K562 (cell line): ENCODE measurements around the gene COL4A2. TPM values are rescaled to one million over a fixed set of nuclear protein-coding genes. Genes with fewer than 3 reads are reported as not detected.

Experiments
- ATAC-seq: fragments of 200-7000 bp; cut with Tn5 transposase; 3 replicates; pipeline ENCODE4 v1.9.1; 2020; ENCODE audit warnings: moderate library complexity
- BruUV-seq: library from RNA; stranded (reverse); fragments of 400-500 nt; replicated peaks from 2 replicates; lab custom pipeline; 2021; lab: Mats Ljungman, UMichigan
- CTCF ChIA-PET: fragments of 300-600 bp; formaldehyde crosslinking; extraction: SDS; loops from one replicate; lab custom pipeline; 2021; ENCODE audit warnings: low intra/inter-chr PET ratio; lab: Yijun Ruan, JAX
- POLR2A ChIA-PET: fragments of 300-600, 350-650 bp; sonication (Branson Sonifier 250); formaldehyde crosslinking; extraction: SDS; loops from one replicate; lab custom pipeline; 2021; ENCODE audit warnings: antibody characterized with exemption, inconsistent platforms; lab: Yijun Ruan, JAX
- DNase-seq, 4 experiments: peaks; one replicate each; pipeline versions ENCODE4 v3.0.0 to v3.0.0-alpha.2; 2011 to 2018; ENCODE audit warnings: low spot score in 3 of 4, mixed read lengths in 3 of 4; ENCODE audit errors: extremely low read depth in 1 of 4
- FAIRE-seq: peaks from 2 replicates; lab custom pipeline; 2011; peaks lifted over from hg19 to GRCh38; lab: Jason Lieb, UNC
- H2AFZ ChIP-seq: 2 replicates; pipeline ENCODE4 v1.6.0; 2011; ENCODE audit warnings: low read depth, low read length, control low read depth, inconsistent platforms
- H3K27ac ChIP-seq: fragments of 200-600 bp; 3 replicates; pipeline ENCODE4 v1.8.0; 2011; ENCODE audit warnings: low read depth, mild to moderate bottlenecking, control low read depth, inconsistent platforms, low read length, moderate library complexity, mixed read lengths; ENCODE audit errors: extremely low read depth
- H3K27me3 ChIP-seq, 2 experiments: fragments of 300-600 bp in 1 of 2; 2 replicates in 1 of 2; 3 replicates in 1 of 2; pipeline versions ENCODE4 v1.6.0 to v1.8.0; 2011; ENCODE audit warnings: inconsistent platforms in 2 of 2, low read length in 2 of 2, mild to moderate bottlenecking in 1 of 2, mixed read lengths in 1 of 2, moderate library complexity in 1 of 2; ENCODE audit not compliant: control insufficient read depth in 2 of 2, insufficient read depth in 2 of 2
- H3K36me3 ChIP-seq: fragments of 300-600 bp; 3 replicates; pipeline ENCODE4 v1.8.0; 2011; ENCODE audit warnings: mild to moderate bottlenecking, low read length, inconsistent platforms; ENCODE audit not compliant: control insufficient read depth, insufficient read depth
- H3K4me1 ChIP-seq, 2 experiments: fragments of 200-600 bp in 1 of 2; replicated peaks in 1 of 2; 2 replicates in 1 of 2; 3 replicates in 1 of 2; pipeline versions ENCODE4 v1.5.1 to v1.8.0; 2011; ENCODE audit warnings: inconsistent platforms in 2 of 2, low read length in 2 of 2, mild to moderate bottlenecking in 1 of 2, mixed read lengths in 1 of 2, moderate library complexity in 1 of 2; ENCODE audit not compliant: control insufficient read depth in 2 of 2, insufficient read depth in 2 of 2
- H3K4me2 ChIP-seq: 2 replicates; pipeline ENCODE4 v1.6.1; 2011; ENCODE audit warnings: low read length, control low read depth, inconsistent platforms, mixed read lengths; ENCODE audit not compliant: insufficient read depth
- H3K4me3 ChIP-seq: fragments of 200-600 bp; sonication (generic), shearing (Covaris generic); 2 replicates; pipeline ENCODE4 v1.5.1; 2016; ENCODE audit warnings: control low read depth, inconsistent platforms
- H3K79me2 ChIP-seq: fragments of 200-600 bp; 3 replicates; pipeline ENCODE4 v1.8.0; 2011; ENCODE audit warnings: low read length, inconsistent platforms; ENCODE audit not compliant: control insufficient read depth, insufficient read depth
- H3K9ac ChIP-seq, 2 experiments: 2 replicates each; pipeline versions ENCODE4 v1.6.0 to v1.6.1; 2011; ENCODE audit warnings: low read depth in 2 of 2, low read length in 2 of 2, control low read depth in 1 of 2, inconsistent platforms in 1 of 2, mild to moderate bottlenecking in 1 of 2, mixed read lengths in 1 of 2; ENCODE audit not compliant: insufficient read depth in 1 of 2
- H3K9me1 ChIP-seq: one replicate; pipeline ENCODE4 v1.6.0; 2011; ENCODE audit warnings: inconsistent platforms, mild to moderate bottlenecking, low read length, moderate library complexity; ENCODE audit not compliant: control insufficient read depth, insufficient read depth
- H3K9me3 ChIP-seq: replicated peaks from 2 replicates; pipeline ENCODE4 v1.5.1; 2011; ENCODE audit warnings: low read depth, low read length, inconsistent platforms; ENCODE audit not compliant: control insufficient read depth, insufficient read depth
- H4K20me1 ChIP-seq: replicated peaks from 2 replicates; pipeline ENCODE4 v1.6.1; 2011; ENCODE audit warnings: low read length, inconsistent platforms, mixed read lengths; ENCODE audit not compliant: control insufficient read depth, insufficient read depth
- BCL6 ChIP-seq: fragments of 250-450 bp; sonication (Bioruptor Pico); IDR thresholded peaks from 2 replicates; pipeline ENCODE4 v1.4.0; 2020
- GABPA ChIP-seq: fragments of 200-800 bp; sonication (Bioruptor generic); conservative IDR thresholded peaks from 2 replicates; pipeline ENCODE4 v1.6.1; 2016; ENCODE audit warnings: low read depth, missing genetic modification characterization, missing compliant biosample characterization
- HNRNPK ChIP-seq: fragments of 200-400 bp; formaldehyde crosslinking; IDR thresholded peaks from one replicate; pipeline ENCODE4 v1.6.1; 2018; ENCODE audit warnings: mild to moderate bottlenecking, low read depth, low read length; ENCODE audit not compliant: poor library complexity, severe bottlenecking
- KLF16 ChIP-seq: IDR thresholded peaks from 2 replicates; pipeline ENCODE4 v1.6.1; 2016; ENCODE audit warnings: antibody characterized with exemption
- ZNF134 ChIP-seq: fragments of 250-450 bp; sonication (Bioruptor Pico); conservative IDR thresholded peaks from 2 replicates; pipeline ENCODE4 v1.4.0; 2020
- WGBS: fragments of 100-300 bp; shearing (Covaris generic); methylation state at CpG from one replicate; pipeline ENCODE4 v1.1.6; 2016; ENCODE audit warnings: low coverage, mixed read lengths; ENCODE audit not compliant: insufficient coverage; ENCODE audit errors: missing lambda C conversion rate; 5-methylcytosine and 5-hydroxymethylcytosine counted together
- in situ Hi-C: fragments of 300-500 bp; cut with MboI; formaldehyde crosslinking; loops from 4 replicates; pipeline ENCODE4 v1.15.0; 2018; ENCODE audit warnings: inconsistent platforms, mixed read lengths
- intact Hi-C: fragments of 100-400 bp; cut with micrococcal nuclease; formaldehyde crosslinking; loops from 2 replicates; pipeline ENCODE4 v1.14.2; 2022
- polyA plus RNA-seq, 8 experiments: library from polyadenylated mRNA; depleted of rRNA in 4 of 8; stranded (reverse) in 5 of 8; unstranded in 3 of 8; fragments of >200 nt; fragmentation: Nextera tagmentation in 2 of 8; fragmentation: Illumina TruSeq in 1 of 8; extraction: Ambion mirVana in 2 of 8; extraction: Trizol in 1 of 8; gene quantifications; 2 replicates each; pipeline versions ENCODE4 v1.2.1 to v1.2.3, GENCODE V29; 2011 to 2014; ENCODE audit warnings: inconsistent platforms in 1 of 8, missing spikeins in 1 of 8
- total RNA-seq, 7 experiments: library from RNA; depleted of rRNA in 6 of 7; stranded (reverse); fragments of >200 nt in 6 of 7; fragmentation: Illumina TruSeq in 2 of 7; extraction: Trizol in 2 of 7; gene quantifications; 2 replicates each; pipeline versions ENCODE4 v1.2.1 to v1.2.3, GENCODE V29; 2011 to 2021; ENCODE audit warnings: low replicate concordance in 1 of 7

COL4A2 gene
- total and polyA plus RNA-seq, 9 of the 15 experiments (the other 6 are each of a cell fraction or from before 2014, with no cell fraction given) = 0.13 to 15.2 (median 8.1) TPM

GRCh38 chr13:110533771-110534670 lies 226.9 kb downstream of the COL4A2 start:
- Histone ChIP-seq H3K9me3 (no peaks in the 10 kb centered on the region), H3K4me1 (peaks cover 11 to 28% of the 10 kb centered on the region in 2 experiments), H4K20me1 (no peaks in the 10 kb centered on the region), H3K9me1 (no peaks in the 10 kb centered on the region), H3K79me2 (no peaks in the 10 kb centered on the region; the same call in 1 of the 3 replicates), H3K4me3 (no peak overlapping the region), H3K27me3 (no peaks in the 10 kb centered on the region), H3K4me2 (no peak overlapping the region), H2AFZ (no peak overlapping the region), H3K9ac (no peak overlapping the region; a peak in 1 of 4 replicates), H3K27ac (no peak overlapping the region), H3K36me3 (no peaks in the 10 kb centered on the region)
- FAIRE-seq = no peak
- ChIA-PET CTCF (no interaction called here), POLR2A (interaction anchor here (0.7 kb wide), 1 partner anchor 80 kb away, joined by 3 read pairs; no protein-coding TSS in a partner anchor)
- no peak for DNase-seq
- TF ChIP-seq ZNF134 (peak; percentile 54; the same call in 1 of the 2 replicates), KLF16 (no peak), HNRNPK (no peak), BCL6 (CRISPR knock-in tag) (no peak), GABPA (tag) (no peak)
- 50% methylated on average over 13 of the region's 16 CpGs for WGBS
- ATAC-seq = no peak
- in situ Hi-C loops (no loop called here), intact Hi-C loops (no loop called here)
- BruUV-seq = no TSS peak
